Kidney epithelial cell (primary cell): ENCODE measurements around the gene SP4. TPM values are rescaled to one million over a fixed set of nuclear protein-coding genes. Genes with fewer than 3 reads are reported as not detected.

Experiments used
- DNase-seq: peaks from one replicate; pipeline ENCODE4 v3.0.0-alpha.2; 2010; ENCODE audit warnings: low read depth
- H3K27me3 ChIP-seq: 2 replicates; pipeline ENCODE4 v1.6.0; 2011; ENCODE audit warnings: low read length; ENCODE audit not compliant: control insufficient read depth, insufficient read depth
- H3K36me3 ChIP-seq: 2 replicates; pipeline ENCODE4 v1.5.1; 2011; ENCODE audit warnings: low read length; ENCODE audit not compliant: control insufficient read depth, insufficient read depth
- H3K4me3 ChIP-seq: 2 replicates; pipeline ENCODE4 v1.5.1; 2011; ENCODE audit warnings: low read depth, mild to moderate bottlenecking, control low read depth, low read length
- CTCF ChIP-seq: IDR thresholded peaks from 2 replicates; pipeline ENCODE4 v1.5.1; 2011; ENCODE audit warnings: mild to moderate bottlenecking, moderate library complexity, low read length, control low read depth, inconsistent platforms; ENCODE audit not compliant: insufficient read depth, poor library complexity, severe bottlenecking
- total RNA-seq: library from RNA; depleted of rRNA; stranded (reverse); fragments of >200 nt; gene quantifications from 2 replicates; pipeline ENCODE4 v1.2.3, GENCODE V29; 2015

Gene SP4
- total RNA-seq, 1 donor from 2014 or later, result 14.2 TPM

- Histone ChIP-seq H3K4me3 (no peak overlapping the region), H3K27me3 (no peaks in the 10 kb centered on the region), H3K36me3 (no peaks in the 10 kb centered on the region)
- no peak for TF ChIP-seq CTCF
- no peak for DNase-seq
Observed at GRCh38 chr7:21486511-21486910, 58.6 kb downstream of the SP4 start.

GRCh38 chr7:21495731-21496130 lies 67.8 kb downstream of the SP4 start:
- H3K4me3 ChIP-seq, result no peak overlapping the region

DNA sequence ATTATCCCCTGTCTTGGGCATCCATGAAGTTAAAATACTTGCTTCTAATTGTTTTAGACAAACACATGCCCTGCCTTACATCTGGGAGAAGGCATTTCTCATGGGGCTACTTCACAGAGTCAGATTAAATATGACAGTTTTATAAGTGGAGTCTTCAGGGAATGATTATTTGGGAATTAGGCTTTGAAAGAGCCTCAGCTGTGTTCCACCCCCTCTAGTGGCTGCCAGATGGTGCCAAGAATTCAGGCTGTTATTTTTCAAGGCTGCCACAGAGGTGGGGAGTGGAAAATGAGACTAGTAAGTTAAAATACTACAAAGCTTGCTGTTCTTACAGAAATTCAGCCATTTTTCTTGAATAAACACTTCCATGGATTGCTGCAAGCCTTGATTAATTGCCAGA lies 69.2 kb downstream of the SP4 start:
- Histone ChIP-seq H3K27me3 (no peaks in the 10 kb centered on the region), H3K36me3 (no peaks in the 10 kb centered on the region), H3K4me3 (no peak overlapping the region)
- peak; percentile 35 for TF ChIP-seq CTCF
- DNase-seq, result no peak

More at GRCh38 chr7:21495731-21496130, 67.8 kb downstream of the SP4 start:
- Histone ChIP-seq H3K36me3 (no peaks in the 10 kb centered on the region), H3K27me3 (no peaks in the 10 kb centered on the region)
- no peak for TF ChIP-seq CTCF
- no peak for DNase-seq

DNA sequence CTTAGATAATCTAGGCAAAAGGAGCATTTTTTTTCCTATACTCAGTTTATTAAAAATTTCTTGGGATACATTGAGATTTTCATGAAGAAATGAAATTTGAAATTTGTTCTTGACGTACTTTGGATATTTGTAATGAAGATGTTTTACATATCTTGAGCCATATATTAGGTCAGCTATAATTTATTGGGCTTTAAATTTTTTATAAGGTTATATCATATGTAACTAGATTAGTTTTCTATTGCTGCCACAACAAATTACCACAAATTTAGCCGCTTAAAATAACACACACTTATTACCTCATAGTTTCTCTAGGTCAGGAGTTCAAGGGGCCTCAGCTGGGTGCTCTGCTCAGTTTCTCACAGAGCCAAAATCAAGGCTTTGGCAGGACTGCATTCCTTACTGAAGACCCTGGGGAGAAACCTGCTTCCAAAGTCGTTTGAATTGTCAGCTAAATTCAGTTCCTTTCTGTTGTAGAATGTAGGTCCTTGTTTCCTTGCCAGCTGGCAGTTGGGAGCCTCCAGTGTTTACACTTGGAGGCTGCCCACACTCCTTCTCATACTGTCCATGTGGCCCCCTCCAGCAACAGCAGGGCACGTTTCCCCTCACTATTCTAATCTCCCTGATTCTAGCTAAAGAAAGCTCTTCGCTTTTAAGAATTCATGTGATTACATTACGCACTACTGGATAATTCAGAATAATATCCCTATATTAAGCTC lies 72.4 kb downstream of the SP4 start:
- no peak for TF ChIP-seq CTCF
- H3K36me3 ChIP-seq, result no peaks in the 10 kb centered on the region
- H3K27me3 ChIP-seq, result no peaks in the 10 kb centered on the region

GRCh38 chr7:21504021-21504420 lies 76.1 kb downstream of the SP4 start:
- Histone ChIP-seq H3K36me3 (no peaks in the 10 kb centered on the region), H3K4me3 (no peak overlapping the region), H3K27me3 (no peaks in the 10 kb centered on the region)
- no peak for DNase-seq
- no peak for TF ChIP-seq CTCF

More for the DNA sequence above, 72.4 kb downstream of the SP4 start:
- no peak overlapping the region for H3K4me3 ChIP-seq
- DNase-seq, result no peak

GRCh38 chr7:21507627-21508343 lies 79.9 kb downstream of the SP4 start:
- Histone ChIP-seq H3K4me3 (no peak overlapping the region), H3K27me3 (no peaks in the 10 kb centered on the region), H3K36me3 (no peaks in the 10 kb centered on the region)
- TF ChIP-seq CTCF, result peak; percentile 48
- DNase-seq, result no peak
